Osteocyte (in vitro differentiated cells): Measurements from ENCODE around the gene MT3. TPM values are rescaled to one million over a fixed set of nuclear protein-coding genes. Genes with fewer than 3 reads are reported as not detected.

ENCODE experiments used
- DNase-seq: peaks from one replicate; pipeline ENCODE4 v3.0.0; 2021; ENCODE audit warnings: mixed read lengths; ENCODE audit not compliant: unreplicated experiment; ENCODE audit errors: extremely low spot score
- H3K27ac Mint-ChIP-seq: one replicate; pipeline ENCODE4 v1.8.0; 2021; ENCODE audit warnings: mild to moderate bottlenecking, mixed read lengths; ENCODE audit not compliant: unreplicated experiment
- H3K27me3 Mint-ChIP-seq: one replicate; pipeline ENCODE4 v1.8.0; 2021; ENCODE audit warnings: mixed read lengths; ENCODE audit not compliant: unreplicated experiment
- H3K36me3 Mint-ChIP-seq: one replicate; pipeline ENCODE4 v1.8.0; 2021; ENCODE audit warnings: mixed read lengths; ENCODE audit not compliant: unreplicated experiment
- H3K4me1 Mint-ChIP-seq: one replicate; pipeline ENCODE4 v1.8.0; 2021; ENCODE audit warnings: mixed read lengths; ENCODE audit not compliant: unreplicated experiment
- H3K4me3 Mint-ChIP-seq: one replicate; pipeline ENCODE4 v1.8.0; 2021; ENCODE audit warnings: mild to moderate bottlenecking, moderate library complexity, mixed read lengths; ENCODE audit not compliant: unreplicated experiment
- H3K9me3 Mint-ChIP-seq: one replicate; pipeline ENCODE4 v1.8.0; 2021; ENCODE audit warnings: mixed read lengths; ENCODE audit not compliant: unreplicated experiment
- CTCF ChIP-seq: fragments of 200-600 bp; sonication (generic); IDR thresholded peaks from 2 replicates; pipeline ENCODE4 v1.5.0; 2021; ENCODE audit warnings: antibody characterized with exemption, mild to moderate bottlenecking, moderate library complexity
- total RNA-seq: library from RNA; stranded (reverse); gene quantifications from 2 replicates; pipeline ENCODE4 v1.2.1, GENCODE V29; 2021

The MT3 gene
- total RNA-seq, 1 donor from 2014 or later = not detected

- H3K27me3 Mint-ChIP-seq = peaks cover 38% of the 10 kb centered on the region
- no peaks in the 10 kb centered on the region for H3K36me3 Mint-ChIP-seq
- peaks cover 9% of the 10 kb centered on the region for H3K4me1 Mint-ChIP-seq
- H3K9me3 Mint-ChIP-seq = no peaks in the 10 kb centered on the region
- no peak for TF ChIP-seq CTCF
- no peak overlapping the region for H3K4me3 Mint-ChIP-seq
- H3K27ac Mint-ChIP-seq = no peak overlapping the region
- DNase-seq = no peak
These were observed 2.2 kb downstream of the MT3 start for GRCh38 chr16:56591377-56592060.

- Mint-ChIP-seq H3K27ac (no peak overlapping the region), H3K27me3 (peaks cover 34% of the 10 kb centered on the region), H3K4me3 (no peak overlapping the region), H3K4me1 (peaks cover 7% of the 10 kb centered on the region), H3K36me3 (no peaks in the 10 kb centered on the region), H3K9me3 (peaks cover 6% of the 10 kb centered on the region)
- no peak for TF ChIP-seq CTCF
- DNase-seq = no peak
These were observed 4.4 kb downstream of the MT3 start for GRCh38 chr16:56593573-56594291.

- Mint-ChIP-seq H3K27ac (no peak overlapping the region), H3K27me3 (peaks cover 32% of the 10 kb centered on the region), H3K4me1 (peaks cover 5% of the 10 kb centered on the region), H3K36me3 (no peaks in the 10 kb centered on the region), H3K9me3 (peaks cover 6% of the 10 kb centered on the region), H3K4me3 (no peak overlapping the region)
- no peak for TF ChIP-seq CTCF
- DNase-seq = no peak
These were observed 4.9 kb downstream of the MT3 start for GRCh38 chr16:56594292-56594619.

- DNase-seq = no peak
- Mint-ChIP-seq H3K27ac (no peak overlapping the region), H3K36me3 (no peaks in the 10 kb centered on the region), H3K4me3 (no peak overlapping the region), H3K4me1 (peaks cover 7% of the 10 kb centered on the region), H3K9me3 (peaks cover 6% of the 10 kb centered on the region), H3K27me3 (peaks cover 16% of the 10 kb centered on the region)
- peak; percentile 69 for TF ChIP-seq CTCF
These were observed 11.2 kb downstream of the MT3 start for GRCh38 chr16:56600398-56600999.

- peaks cover 11% of the 10 kb centered on the region for H3K27me3 Mint-ChIP-seq
- peaks cover 15% of the 10 kb centered on the region for H3K4me1 Mint-ChIP-seq
- no peak for TF ChIP-seq CTCF
- H3K36me3 Mint-ChIP-seq = no peaks in the 10 kb centered on the region
- no peak for DNase-seq
- H3K9me3 Mint-ChIP-seq = peaks cover 6% of the 10 kb centered on the region
- no peak overlapping the region for H3K4me3 Mint-ChIP-seq
- no peak overlapping the region for H3K27ac Mint-ChIP-seq
These were observed 12.0 kb downstream of the MT3 start for GRCh38 chr16:56601325-56601724.
